ENCODE data around the gene ARHGAP6.
"Not testable (repeated sequence)": the region's sequence is repeated elsewhere in the genome, so short reads cannot be mapped to it uniquely, and the experiment has no call there.

The ARHGAP6 gene

GRCh38 chrX:11366998-11367595 lies 298.6 kb downstream of the ARHGAP6 start:
- no peaks in the 10 kb centered on the region for H3K4me1 ChIP-seq (ENCODE audit: insufficient read depth, low read length)
- H3K9ac ChIP-seq (ENCODE audit: low read depth, low read length), result no peak overlapping the region
- H3K36me3 ChIP-seq (ENCODE audit: insufficient read depth, low read length), result no peaks in the 10 kb centered on the region
- H3K9me3 ChIP-seq (ENCODE audit: control insufficient read depth, insufficient read depth, low read length), result no peaks in the 10 kb centered on the region

- H3K4me1 ChIP-seq (ENCODE audit: insufficient read depth, low read length), result no peaks in the 10 kb centered on the region
Observed at GRCh38 chrX:11365426-11365825, 300.3 kb downstream of the ARHGAP6 start.

GRCh38 chrX:11364835-11365234 lies 300.9 kb downstream of the ARHGAP6 start:
- no peaks in the 10 kb centered on the region for H3K4me1 ChIP-seq (ENCODE audit: insufficient read depth, low read length)

More at GRCh38 chrX:11365426-11365825, 300.3 kb downstream of the ARHGAP6 start:
- Histone ChIP-seq H3K36me3 (ENCODE audit: insufficient read depth, low read length) (no peaks in the 10 kb centered on the region), H3K9ac (ENCODE audit: low read depth, low read length) (no peak overlapping the region), H3K9me3 (ENCODE audit: control insufficient read depth, insufficient read depth, low read length) (no peaks in the 10 kb centered on the region)

GRCh38 chrX:11363825-11364224 lies 301.9 kb downstream of the ARHGAP6 start:
- H3K9ac ChIP-seq (ENCODE audit: low read depth, low read length); H3K4me1 ChIP-seq (ENCODE audit: insufficient read depth, low read length); H3K9me3 ChIP-seq (ENCODE audit: control insufficient read depth, insufficient read depth, low read length); H3K36me3 ChIP-seq (ENCODE audit: insufficient read depth, low read length): not testable (repeated sequence)

More at GRCh38 chrX:11364835-11365234, 300.9 kb downstream of the ARHGAP6 start:
- Histone ChIP-seq H3K9me3 (ENCODE audit: control insufficient read depth, insufficient read depth, low read length) (no peaks in the 10 kb centered on the region), H3K9ac (ENCODE audit: low read depth, low read length) (no peak overlapping the region), H3K36me3 (ENCODE audit: insufficient read depth, low read length) (no peaks in the 10 kb centered on the region)

GRCh38 chrX:11363069-11363594 lies 302.6 kb downstream of the ARHGAP6 start:
- Histone ChIP-seq H3K4me1 (ENCODE audit: insufficient read depth, low read length) (no peaks in the 10 kb centered on the region), H3K36me3 (ENCODE audit: insufficient read depth, low read length) (no peaks in the 10 kb centered on the region), H3K9ac (ENCODE audit: low read depth, low read length) (no peak overlapping the region), H3K9me3 (ENCODE audit: control insufficient read depth, insufficient read depth, low read length) (no peaks in the 10 kb centered on the region)

- not testable (repeated sequence) for H3K36me3 ChIP-seq (ENCODE audit: insufficient read depth, low read length); H3K9ac ChIP-seq (ENCODE audit: low read depth, low read length); H3K4me1 ChIP-seq (ENCODE audit: insufficient read depth, low read length); H3K9me3 ChIP-seq (ENCODE audit: control insufficient read depth, insufficient read depth, low read length)
Observed at GRCh38 chrX:11361666-11362065, 304.1 kb downstream of the ARHGAP6 start.

- H3K4me1 ChIP-seq (ENCODE audit: insufficient read depth, low read length); H3K9ac ChIP-seq (ENCODE audit: low read depth, low read length); H3K36me3 ChIP-seq (ENCODE audit: insufficient read depth, low read length); H3K9me3 ChIP-seq (ENCODE audit: control insufficient read depth, insufficient read depth, low read length): not testable (repeated sequence)
Observed at GRCh38 chrX:11355944-11356343, 309.8 kb downstream of the ARHGAP6 start.

GRCh38 chrX:11355259-11355909 lies 310.3 kb downstream of the ARHGAP6 start:
- no peaks in the 10 kb centered on the region for H3K9me3 ChIP-seq (ENCODE audit: control insufficient read depth, insufficient read depth, low read length)
- H3K4me1 ChIP-seq (ENCODE audit: insufficient read depth, low read length), result no peaks in the 10 kb centered on the region
- H3K36me3 ChIP-seq (ENCODE audit: insufficient read depth, low read length), result no peaks in the 10 kb centered on the region
- no peak overlapping the region for H3K9ac ChIP-seq (ENCODE audit: low read depth, low read length)

GRCh38 chrX:11352296-11352741 lies 313.4 kb downstream of the ARHGAP6 start:
- Histone ChIP-seq H3K9me3 (ENCODE audit: control insufficient read depth, insufficient read depth, low read length) (no peaks in the 10 kb centered on the region), H3K36me3 (ENCODE audit: insufficient read depth, low read length) (no peaks in the 10 kb centered on the region), H3K9ac (ENCODE audit: low read depth, low read length) (no peak overlapping the region), H3K4me1 (ENCODE audit: insufficient read depth, low read length) (no peaks in the 10 kb centered on the region)

- Histone ChIP-seq H3K9ac (ENCODE audit: low read depth, low read length) (no peak overlapping the region), H3K36me3 (ENCODE audit: insufficient read depth, low read length) (no peaks in the 10 kb centered on the region), H3K4me1 (ENCODE audit: insufficient read depth, low read length) (no peaks in the 10 kb centered on the region), H3K9me3 (ENCODE audit: control insufficient read depth, insufficient read depth, low read length) (no peaks in the 10 kb centered on the region)
Observed at GRCh38 chrX:11351375-11352295, 314.1 kb downstream of the ARHGAP6 start.

GRCh38 chrX:11349661-11350337 lies 315.9 kb downstream of the ARHGAP6 start:
- H3K9ac ChIP-seq (ENCODE audit: low read depth, low read length), result no peak overlapping the region

GRCh38 chrX:11349020-11349419 lies 316.7 kb downstream of the ARHGAP6 start:
- no peaks in the 10 kb centered on the region for H3K4me1 ChIP-seq (ENCODE audit: insufficient read depth, low read length)
- H3K9ac ChIP-seq (ENCODE audit: low read depth, low read length), result no peak overlapping the region
- no peaks in the 10 kb centered on the region for H3K9me3 ChIP-seq (ENCODE audit: control insufficient read depth, insufficient read depth, low read length)
- H3K36me3 ChIP-seq (ENCODE audit: insufficient read depth, low read length), result no peaks in the 10 kb centered on the region

More at GRCh38 chrX:11349661-11350337, 315.9 kb downstream of the ARHGAP6 start:
- H3K9me3 ChIP-seq (ENCODE audit: control insufficient read depth, insufficient read depth, low read length), result no peaks in the 10 kb centered on the region
- no peaks in the 10 kb centered on the region for H3K4me1 ChIP-seq (ENCODE audit: insufficient read depth, low read length)
- H3K36me3 ChIP-seq (ENCODE audit: insufficient read depth, low read length), result no peaks in the 10 kb centered on the region

- Histone ChIP-seq H3K9me3 (ENCODE audit: control insufficient read depth, insufficient read depth, low read length) (no peaks in the 10 kb centered on the region), H3K9ac (ENCODE audit: low read depth, low read length) (no peak overlapping the region), H3K4me1 (ENCODE audit: insufficient read depth, low read length) (no peaks in the 10 kb centered on the region), H3K36me3 (ENCODE audit: insufficient read depth, low read length) (no peaks in the 10 kb centered on the region)
Observed at GRCh38 chrX:11347300-11347699, 318.4 kb downstream of the ARHGAP6 start.

- Histone ChIP-seq H3K4me1 (ENCODE audit: insufficient read depth, low read length) (no peaks in the 10 kb centered on the region), H3K9me3 (ENCODE audit: control insufficient read depth, insufficient read depth, low read length) (no peaks in the 10 kb centered on the region), H3K36me3 (ENCODE audit: insufficient read depth, low read length) (no peaks in the 10 kb centered on the region), H3K9ac (ENCODE audit: low read depth, low read length) (no peak overlapping the region)
Observed at GRCh38 chrX:11346121-11346682, 319.5 kb downstream of the ARHGAP6 start.

All from ES-I3 (cell line).